Measurements from ENCODE around the gene SSR4.

SSR4 gene

DNA sequence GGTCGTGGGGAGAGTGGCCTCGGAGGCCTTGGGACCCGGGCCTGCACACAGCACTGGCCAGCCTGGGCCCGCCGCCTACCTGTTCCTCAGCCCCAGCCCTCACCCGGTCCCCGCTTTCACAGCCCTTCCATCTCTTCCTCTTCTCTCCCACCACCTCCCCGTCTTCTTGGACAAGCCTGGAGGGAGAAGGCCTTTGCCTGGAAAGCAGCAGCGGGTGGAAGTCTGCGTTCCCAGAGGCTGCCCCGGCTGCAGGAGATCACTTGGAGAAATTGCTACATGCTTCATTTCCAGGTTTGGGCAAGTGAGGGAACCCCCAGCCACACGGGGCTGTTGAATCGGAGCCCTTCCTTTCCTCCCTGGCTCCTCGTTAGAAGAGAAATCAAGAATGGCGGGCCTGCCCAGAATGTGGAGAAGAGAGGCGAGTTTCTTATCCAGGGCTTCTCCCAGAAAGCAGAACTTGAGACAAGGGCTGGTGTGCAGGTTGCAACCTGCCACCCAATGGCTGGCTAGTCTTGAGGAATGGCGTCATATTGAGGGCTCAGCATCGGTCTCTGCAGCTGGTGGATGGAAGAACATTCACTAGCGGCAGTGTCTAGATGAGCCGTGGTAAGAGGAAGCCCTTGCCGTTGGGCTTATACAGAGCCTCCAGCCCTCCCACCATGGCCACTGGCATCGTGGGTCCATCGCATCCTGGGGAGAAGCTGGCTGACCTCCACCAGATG, 37.1 kb downstream of the SSR4 start:
- DNase-seq, result no peak

DNA sequence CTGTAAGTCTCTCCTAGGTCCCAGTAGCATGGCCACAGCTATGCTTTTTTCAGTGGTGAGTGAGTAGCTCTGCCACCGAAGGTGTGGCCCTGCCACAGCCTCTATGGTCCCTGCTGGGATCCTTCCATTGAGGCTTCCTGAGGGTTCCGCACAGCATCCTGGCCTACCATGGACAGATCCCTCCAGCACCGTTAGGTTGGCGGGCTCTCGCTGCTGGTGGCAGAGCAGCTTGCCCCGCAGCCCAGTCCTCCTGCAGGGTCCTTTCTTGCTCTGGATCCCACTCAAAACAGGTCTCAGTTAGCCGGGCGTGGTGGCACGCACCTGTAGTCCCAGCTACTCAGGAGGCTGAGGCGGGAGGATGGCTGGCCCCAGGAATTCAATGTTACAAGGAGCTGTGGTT, 38.3 kb downstream of the SSR4 start:
- DNase-seq, result no peak

DNA sequence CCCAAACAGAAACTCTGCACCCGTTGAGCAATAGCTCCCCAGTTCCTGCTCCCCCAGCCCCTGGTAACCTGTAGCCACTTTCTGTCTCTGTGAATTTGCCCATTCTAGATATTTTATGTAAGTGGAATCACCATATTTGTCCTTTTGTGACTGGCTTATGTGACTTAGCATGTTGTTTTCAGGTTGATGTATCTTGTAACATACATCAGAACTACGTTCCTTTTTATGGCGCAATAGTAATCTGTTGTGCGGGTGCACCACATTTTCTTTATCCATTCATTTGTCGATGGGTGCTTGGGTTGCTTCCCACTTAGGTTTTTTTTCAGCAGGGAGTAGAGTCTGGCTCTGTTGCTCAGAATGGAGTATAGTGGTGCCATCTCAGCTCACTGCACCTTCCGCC, 42.5 kb downstream of the SSR4 start:
- DNase-seq, result no peak

DNA sequence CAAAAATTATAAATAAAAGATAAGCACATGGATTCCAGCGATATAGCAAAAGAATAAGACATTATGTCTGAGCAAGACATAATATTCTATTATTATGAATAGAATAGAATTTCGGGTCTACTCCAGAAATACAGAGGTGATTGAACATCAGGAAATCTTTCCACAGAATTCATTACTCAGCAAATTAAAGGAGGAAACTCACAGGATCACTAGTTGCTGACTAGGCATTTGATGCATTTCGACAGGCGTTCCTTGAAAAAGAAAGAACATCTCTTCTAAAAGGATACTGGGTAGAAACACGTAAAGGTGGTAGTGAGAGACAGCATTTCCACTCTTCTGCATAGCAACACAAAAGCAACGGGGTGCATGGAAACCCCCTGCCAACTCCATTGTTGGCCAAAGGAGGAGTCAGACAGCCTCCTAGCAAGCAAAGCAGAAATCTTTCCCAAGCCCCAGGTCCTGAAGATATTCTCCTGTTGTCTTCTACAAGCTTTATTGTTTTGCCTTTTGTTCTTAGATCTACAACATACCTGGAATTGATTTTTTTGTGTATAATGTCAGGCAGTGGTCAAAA, 50.1 kb downstream of the SSR4 start:
- no peak for DNase-seq

DNA sequence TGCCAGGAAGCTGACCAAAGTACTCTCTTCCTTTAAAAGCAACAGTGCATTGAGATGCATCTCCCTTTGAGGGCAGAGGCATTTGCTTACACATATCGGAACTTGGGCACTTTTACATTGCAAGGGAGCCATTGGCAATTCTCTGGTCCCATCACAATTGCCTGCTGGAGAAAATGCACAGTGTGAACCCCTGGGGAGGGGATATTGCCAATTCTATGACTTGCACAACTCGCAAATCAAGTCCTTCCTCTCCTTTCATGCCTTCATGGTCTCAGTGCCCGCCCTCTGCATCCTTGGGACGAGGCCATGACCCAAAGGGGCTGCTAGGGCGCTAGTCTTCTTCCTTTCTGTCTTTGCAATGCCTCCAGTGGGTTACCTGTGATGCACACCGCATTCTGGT, 50.7 kb downstream of the SSR4 start:
- DNase-seq, result no peak

DNA sequence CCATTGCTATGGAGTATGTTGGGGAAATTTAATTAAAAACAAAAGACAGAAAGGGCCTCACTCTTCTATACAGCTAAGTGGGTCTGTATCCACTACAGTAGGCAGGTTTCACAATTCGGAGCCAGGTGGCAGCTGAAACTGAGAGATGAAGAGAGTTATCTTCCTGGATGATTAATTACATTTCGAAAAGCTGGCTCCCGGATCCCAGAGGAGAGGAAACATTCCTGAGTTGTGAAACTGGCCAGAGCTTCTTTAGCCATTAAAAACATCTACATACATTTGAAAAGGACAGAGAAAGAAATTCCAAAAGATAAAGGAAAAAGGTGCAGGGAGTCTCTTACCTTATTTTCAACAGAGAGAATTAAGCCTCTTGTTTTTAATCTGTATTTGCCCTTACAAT, 51.4 kb downstream of the SSR4 start:
- no peak for DNase-seq

Data from inflammatory macrophage treated with lipopolysaccharide for 4 hours (primary cell).